ELR (cell line): ENCODE data around the gene FTO.

Source experiments
- DNase-seq: peaks from one replicate; pipeline ENCODE4 v3.0.0-alpha.2; 2015; ENCODE audit warnings: low read depth

FTO gene

DNA sequence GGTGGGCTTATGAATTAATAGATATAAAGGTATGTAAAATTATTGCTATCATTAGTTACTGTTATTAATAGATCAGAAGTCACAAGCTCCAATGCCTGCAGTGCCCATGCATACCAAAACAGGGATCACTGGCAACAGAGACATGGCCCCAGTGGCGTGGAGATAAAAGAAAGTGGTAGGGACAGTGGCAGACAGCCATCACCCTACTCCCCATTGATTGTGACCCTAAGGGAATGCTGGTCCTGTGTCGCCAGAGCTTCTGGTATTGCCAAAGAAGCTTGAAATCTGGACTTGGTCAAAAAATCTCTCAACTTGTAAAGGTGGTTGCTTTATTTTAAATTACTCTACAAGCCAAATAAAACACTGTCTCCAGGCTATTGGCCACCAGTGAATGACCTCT lies 303.5 kb downstream of the FTO start:
- no peak for DNase-seq

DNA sequence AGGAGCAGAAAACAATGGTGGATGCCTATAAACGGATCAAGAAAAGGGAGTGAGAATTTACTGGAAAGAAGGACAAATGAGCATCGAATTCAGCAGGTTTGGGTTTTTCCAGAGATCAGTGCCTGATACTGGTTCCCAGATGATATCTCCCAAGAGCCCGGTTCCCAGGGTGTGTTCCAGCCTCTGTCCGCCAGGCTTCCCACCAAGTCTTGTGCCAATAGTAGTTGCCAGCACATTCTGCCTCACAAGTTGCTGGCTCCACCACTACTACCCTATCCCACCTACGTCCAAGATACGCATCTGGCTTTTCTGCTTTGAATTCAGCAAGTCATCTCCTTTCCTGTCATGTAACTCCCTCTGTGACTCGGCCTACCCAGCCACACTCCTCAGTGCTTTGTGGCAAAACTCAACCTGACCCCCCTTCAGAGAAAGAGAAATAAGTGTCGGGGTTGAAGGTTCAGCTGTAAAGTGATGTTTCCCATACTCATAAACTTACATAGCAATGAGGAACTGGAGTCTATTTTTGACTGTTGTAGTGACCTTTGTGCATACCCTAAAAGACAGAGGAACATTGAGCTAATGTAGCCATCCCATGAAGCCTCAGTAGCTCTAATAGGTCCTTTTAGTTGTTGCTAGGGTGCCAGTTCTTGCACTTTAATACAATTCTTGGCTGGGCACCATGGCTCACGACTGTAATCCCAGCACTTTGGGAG lies 305.7 kb downstream of the FTO start:
- DNase-seq = no peak

- no peak for DNase-seq
Observed at GRCh38 chr16:54015147-54015546, 311.2 kb downstream of the FTO start.

DNA sequence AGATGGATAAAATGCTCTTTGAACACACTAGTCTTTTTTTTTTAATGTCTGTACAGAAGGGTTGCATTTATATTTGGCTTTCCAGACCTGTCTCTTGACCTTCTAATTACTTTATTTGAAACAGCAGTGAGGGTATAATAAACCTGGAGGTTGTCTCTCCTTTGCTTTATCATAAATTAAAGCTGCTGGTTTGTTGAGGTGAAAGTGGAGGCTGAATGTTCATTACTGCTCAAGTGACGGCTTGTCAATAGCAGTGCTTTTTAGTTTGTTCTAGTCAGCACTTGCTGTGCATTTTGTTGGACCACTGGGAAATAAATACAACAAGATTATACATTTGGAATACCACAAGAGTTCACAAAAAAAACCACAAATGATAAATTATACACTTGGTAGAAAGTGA lies 318.4 kb downstream of the FTO start:
- DNase-seq = no peak

DNA sequence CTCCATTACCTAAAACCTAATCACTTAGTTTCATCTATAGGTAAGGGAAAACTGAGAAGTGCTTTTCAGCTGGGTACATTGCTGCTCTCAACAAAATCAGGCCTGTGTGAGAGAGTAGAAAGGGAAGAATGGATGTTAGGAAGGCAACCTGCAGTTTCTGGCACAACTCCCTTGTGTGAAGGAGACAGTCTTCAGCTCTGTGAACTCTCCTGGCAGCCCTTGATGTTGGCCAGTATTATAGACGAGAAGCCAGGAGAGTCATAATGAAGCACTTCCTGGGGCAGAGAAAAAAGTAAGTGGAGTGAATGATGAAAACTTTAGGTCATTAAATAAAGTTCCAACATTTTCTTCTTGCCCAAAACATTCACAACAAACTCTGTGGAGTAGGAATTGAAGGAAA lies 322.5 kb downstream of the FTO start:
- peak; percentile 26 for DNase-seq

DNA sequence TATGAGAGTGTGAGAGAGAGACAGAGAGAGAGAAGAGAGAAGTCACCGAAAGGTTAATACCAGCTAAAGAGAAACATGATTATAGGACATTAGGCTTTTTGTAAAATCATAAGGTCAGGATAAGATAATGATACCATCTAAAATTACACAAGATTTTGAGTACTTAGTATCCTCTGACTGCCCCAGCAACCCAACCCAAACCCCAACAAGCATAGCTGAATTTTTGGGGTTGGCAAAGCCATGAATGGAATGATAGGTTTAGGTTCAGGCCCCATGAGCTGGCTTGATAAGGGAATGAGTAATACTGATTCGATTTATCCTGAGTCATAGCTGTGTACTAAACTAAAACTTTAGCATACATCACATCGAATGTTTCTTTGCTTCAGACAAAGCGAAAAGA lies 323.1 kb downstream of the FTO start:
- peak; percentile 79 for DNase-seq

- peak; percentile 4 for DNase-seq
Observed at GRCh38 chr16:54027558-54027957, 323.6 kb downstream of the FTO start.

- no peak for DNase-seq
Observed at GRCh38 chr16:54027995-54028394, 324.0 kb downstream of the FTO start.

DNA sequence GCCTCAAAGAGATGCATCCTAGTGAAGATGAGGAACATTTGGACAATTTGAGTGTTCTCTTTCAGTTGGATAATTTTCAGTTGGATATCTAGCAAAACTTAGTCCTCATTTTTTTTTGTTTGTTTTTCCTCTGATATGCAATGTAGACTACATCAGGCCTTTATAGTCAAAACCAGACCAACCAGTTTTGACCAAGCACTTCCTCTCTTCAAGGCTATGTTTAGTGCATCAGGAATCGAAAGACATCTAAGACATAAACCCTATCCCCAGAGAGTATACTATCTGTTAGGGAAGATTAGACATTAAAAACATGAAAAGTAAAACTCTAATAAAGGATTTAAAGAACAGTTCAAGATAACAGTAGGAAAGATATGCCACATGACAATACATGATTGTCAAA lies 326.5 kb downstream of the FTO start:
- no peak for DNase-seq

- DNase-seq = peak; percentile 58
Observed at GRCh38 chr16:54031107-54031760, 327.3 kb downstream of the FTO start.

- DNase-seq = no peak
Observed at GRCh38 chr16:54033747-54034146, 329.8 kb downstream of the FTO start.

DNA sequence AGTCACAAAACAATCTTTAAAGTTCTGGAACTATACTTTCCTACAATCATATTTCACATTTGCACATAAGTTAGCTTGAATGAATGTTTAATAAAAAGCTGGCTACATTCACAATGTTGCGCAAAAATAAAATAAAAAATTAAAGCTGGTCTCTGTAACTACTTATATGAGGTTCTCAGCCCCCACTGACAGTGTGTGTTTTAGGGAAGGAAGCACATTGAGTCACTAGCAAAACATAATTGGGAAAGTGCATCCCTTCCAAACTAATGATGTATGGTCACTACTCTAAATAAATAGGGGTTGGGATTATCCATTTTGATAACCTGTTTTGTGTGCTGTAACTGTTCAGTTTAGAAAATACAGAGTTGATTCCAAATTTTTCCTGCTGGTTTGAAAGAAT lies 330.7 kb downstream of the FTO start:
- DNase-seq = no peak

DNA sequence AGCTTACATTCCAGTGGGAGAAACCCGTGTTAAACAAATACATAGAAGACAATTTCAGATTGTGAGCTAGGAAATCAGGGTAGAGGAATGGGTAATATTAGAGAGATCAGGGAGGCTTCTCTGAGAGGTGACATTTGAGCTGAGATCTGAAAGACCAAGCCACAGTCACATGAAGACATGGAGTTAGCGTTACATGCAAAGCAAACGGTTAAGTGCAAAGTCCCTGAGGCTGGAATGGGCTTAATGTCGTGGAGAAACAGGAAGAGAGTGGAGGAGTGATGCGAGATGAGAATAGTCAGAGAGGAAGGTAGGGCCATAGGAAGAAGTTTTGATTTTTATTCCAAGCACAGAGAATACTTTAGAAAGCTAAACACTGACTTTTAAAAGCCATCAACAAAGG lies 336.5 kb downstream of the FTO start:
- DNase-seq = no peak

GRCh38 chr16:54040975-54041374 lies 337.0 kb downstream of the FTO start:
- peak; percentile 26 for DNase-seq

GRCh38 chr16:54048586-54049495 lies 344.9 kb downstream of the FTO start:
- no peak for DNase-seq

DNA sequence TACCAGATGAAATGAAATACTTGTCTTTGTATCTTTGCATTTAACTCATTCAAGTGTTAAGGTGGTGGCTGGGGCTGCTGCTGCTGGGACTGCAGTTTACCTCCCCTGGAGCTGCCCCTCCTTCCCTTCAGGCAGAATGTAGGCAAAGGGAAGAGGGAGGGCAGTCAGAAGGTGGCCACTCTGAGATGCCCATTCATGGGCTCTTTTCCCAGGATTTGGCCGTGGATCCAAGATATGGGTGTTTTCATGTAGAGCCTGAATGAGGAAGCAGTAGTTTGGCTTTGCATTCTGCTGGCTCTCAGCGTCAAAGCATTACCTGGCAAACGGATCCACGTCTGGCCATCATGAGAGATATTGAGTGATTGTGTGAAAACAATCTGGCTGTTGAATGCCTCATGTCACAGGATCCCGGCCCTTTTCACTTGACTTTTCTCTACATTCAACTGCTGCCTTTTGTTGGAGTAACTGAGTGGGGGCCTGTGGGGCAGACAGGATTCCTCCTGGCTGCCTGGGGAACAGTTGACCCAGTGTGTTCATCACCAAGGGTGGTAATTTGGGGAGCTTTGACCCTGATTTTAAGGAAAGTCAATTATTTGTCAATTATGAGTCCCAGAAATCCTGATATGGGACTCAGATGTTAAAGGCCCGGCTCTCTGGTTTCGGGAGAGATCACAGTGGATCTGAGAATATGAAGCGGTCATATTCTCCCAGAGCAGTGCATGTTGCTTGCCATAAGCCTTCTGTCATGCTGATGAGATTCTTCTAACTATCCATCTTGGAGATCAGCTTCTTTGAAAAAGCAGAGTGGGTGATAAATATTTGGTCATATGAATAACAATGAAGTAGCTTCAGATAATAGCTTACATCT lies 345.9 kb downstream of the FTO start:
- DNase-seq = no peak

GRCh38 chr16:54050459-54051210 lies 346.7 kb downstream of the FTO start:
- DNase-seq = no peak

DNA sequence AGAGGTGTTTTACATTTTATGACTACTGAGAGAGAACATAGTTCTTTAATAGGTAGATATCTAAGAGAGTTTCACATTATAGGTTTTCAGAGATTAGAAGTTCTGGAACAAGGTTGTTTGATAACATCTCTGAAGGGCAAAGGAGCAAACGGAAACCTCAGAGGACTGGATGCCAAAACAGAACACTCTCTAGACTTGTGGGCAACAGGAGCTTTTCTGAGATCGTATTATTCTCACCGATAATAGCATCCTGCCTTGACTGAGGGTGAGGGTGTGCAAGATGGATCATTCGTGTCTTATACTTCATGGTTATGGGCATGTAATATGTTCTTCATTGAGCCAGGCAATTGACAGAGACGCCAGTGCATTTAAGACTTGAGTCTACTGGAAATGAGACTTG lies 347.9 kb downstream of the FTO start:
- DNase-seq = no peak

DNA sequence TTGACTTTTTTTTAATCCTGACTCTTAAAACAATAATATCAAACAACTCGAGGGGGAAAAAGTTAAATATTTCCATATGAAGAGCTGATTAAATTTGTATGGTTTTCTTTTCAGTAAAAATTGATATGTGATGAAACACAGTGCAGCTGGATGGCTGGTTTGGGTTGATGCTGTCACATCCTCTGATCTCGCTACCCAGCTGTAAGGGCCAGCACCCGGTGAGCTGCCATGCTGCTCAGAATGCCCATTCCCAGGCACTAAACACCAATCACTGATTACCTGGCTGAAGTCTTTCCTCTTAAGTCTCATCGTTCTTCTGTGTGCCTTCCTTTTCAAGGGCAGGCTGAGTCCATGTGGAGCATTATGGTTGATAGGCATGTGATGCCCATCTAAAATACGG lies 348.3 kb downstream of the FTO start:
- DNase-seq = no peak

- DNase-seq = no peak
Observed at GRCh38 chr16:54053891-54054820, 350.2 kb downstream of the FTO start.
